Spleen (tissue), 7 donors: Measurements from ENCODE around the gene TMTC2.

ENCODE experiments used
- CTCF ChIP-seq, 11 experiments: fragments of 200-600 bp in 7 of 11; fragments of 450-650 bp in 4 of 11; sonication (generic) in 4 of 11; IDR thresholded peaks in 8 of 11; conservative IDR thresholded peaks in 3 of 11; 1 replicate in 7 of 11; 2 replicates in 4 of 11; pipeline versions ENCODE4 v1.4.0 to v1.8.0; 2016 to 2021; ENCODE audit warnings: antibody characterized with exemption in 11 of 11, inconsistent platforms in 4 of 11, mild to moderate bottlenecking in 1 of 11
- POLR2A ChIP-seq, 3 donors: fragments of 450-650 bp; IDR thresholded peaks; one replicate each; pipeline ENCODE4 v1.5.1; 2017; ENCODE audit warnings: antibody characterized with exemption in 3 of 3, mild to moderate bottlenecking in 1 of 3
- POLR2AphosphoS5 ChIP-seq, 3 donors: sonication (generic); formaldehyde crosslinking; IDR thresholded peaks; one replicate each; pipeline ENCODE4 v1.5.1; 2017; ENCODE audit warnings: antibody characterized with exemption in 3 of 3
- donor health status: DM: no; HTN: no; CAD: no; lungs with moderate emphysema.
- donor health status: DM: no; HTN: no; CAD: no.
- donor health status: DM: no; HTN: no; CAD: no.

- no peak for TF ChIP-seq CTCF (IDR thresholded peaks at IDR 0.05 in 8 of 11, conservative IDR thresholded peaks at IDR 0.05 in 3 of 11)
- no peak for TF ChIP-seq POLR2AphosphoS5 (IDR thresholded peaks at IDR 0.05)
- no peak for TF ChIP-seq POLR2A (IDR thresholded peaks at IDR 0.05)
Measured at GRCh38 chr12:83082690-83083276, 396.1 kb downstream of the TMTC2 start.
